H9 (cell line): ENCODE measurements around the gene ZNF469. TPM values are rescaled to one million over a fixed set of nuclear protein-coding genes. Genes with fewer than 3 reads are reported as not detected.

Source experiments
- DNase-seq: peaks from one replicate; pipeline ENCODE4 v3.0.0-alpha.2; 2017
- H2AFZ ChIP-seq: one replicate; pipeline ENCODE4 v1.6.1; 2013; ENCODE audit warnings: mild to moderate bottlenecking, low read length, control low read depth, moderate library complexity
- H2AK5ac ChIP-seq: 2 replicates; pipeline ENCODE4 v1.6.1; 2013; ENCODE audit warnings: low read length, control low read depth, mixed read lengths; ENCODE audit not compliant: insufficient read length
- H2BK120ac ChIP-seq: one replicate; pipeline ENCODE4 v1.6.1; 2013; ENCODE audit warnings: low read depth, mild to moderate bottlenecking, low read length, control low read depth, inconsistent platforms; ENCODE audit not compliant: poor library complexity, severe bottlenecking
- H2BK12ac ChIP-seq: 2 replicates; pipeline ENCODE4 v1.6.1; 2013; ENCODE audit warnings: low read length, control low read depth, mixed read lengths, low read depth; ENCODE audit not compliant: insufficient read length
- H2BK15ac ChIP-seq: 2 replicates; pipeline ENCODE4 v1.6.1; 2013; ENCODE audit warnings: low read depth, low read length, control low read depth
- H2BK20ac ChIP-seq: one replicate; pipeline ENCODE4 v1.6.1; 2013; ENCODE audit warnings: low read depth, mild to moderate bottlenecking, low read length, control low read depth, inconsistent platforms; ENCODE audit not compliant: poor library complexity, severe bottlenecking
- H2BK5ac ChIP-seq: 2 replicates; pipeline ENCODE4 v1.6.1; 2013; ENCODE audit warnings: low read length, control low read depth, mixed read lengths; ENCODE audit not compliant: insufficient read length
- H3K14ac ChIP-seq: 2 replicates; pipeline ENCODE4 v1.6.1; 2013; ENCODE audit warnings: low read length, control low read depth; ENCODE audit not compliant: insufficient read depth
- H3K18ac ChIP-seq: 2 replicates; pipeline ENCODE4 v1.6.1; 2013; ENCODE audit warnings: low read depth, mild to moderate bottlenecking, mixed read lengths, low read length, control low read depth; ENCODE audit not compliant: insufficient read length
- H3K23ac ChIP-seq: 2 replicates; pipeline ENCODE4 v1.6.1; 2013; ENCODE audit warnings: low read length, control low read depth, mixed read lengths, low read depth; ENCODE audit not compliant: insufficient read length
- H3K23me2 ChIP-seq: 2 replicates; pipeline ENCODE4 v1.6.1; 2013; ENCODE audit warnings: low read depth, mild to moderate bottlenecking, mixed read lengths, low read length, control low read depth; ENCODE audit not compliant: insufficient read length, poor library complexity, severe bottlenecking
- H3K27ac ChIP-seq: 2 replicates; pipeline ENCODE4 v1.5.1; 2013; ENCODE audit warnings: low read length, control low read depth, mixed read lengths, low read depth; ENCODE audit not compliant: insufficient read length
- H3K27me3 ChIP-seq: 2 replicates; pipeline ENCODE4 v1.6.1; 2013; ENCODE audit warnings: low read length, control low read depth, inconsistent platforms; ENCODE audit not compliant: insufficient read depth
- H3K4ac ChIP-seq: 2 replicates; pipeline ENCODE4 v1.6.1; 2013; ENCODE audit warnings: low read depth, mild to moderate bottlenecking, control low read depth, inconsistent platforms, low read length, moderate library complexity
- H3K4me1 ChIP-seq: 2 replicates; pipeline ENCODE4 v1.6.1; 2013; ENCODE audit warnings: low read length, control low read depth, inconsistent platforms; ENCODE audit not compliant: insufficient read depth
- H3K4me2 ChIP-seq: 2 replicates; pipeline ENCODE4 v1.6.1; 2013; ENCODE audit warnings: low read length, control low read depth, mixed read lengths; ENCODE audit not compliant: insufficient read length, insufficient read depth
- H3K56ac ChIP-seq: 2 replicates; pipeline ENCODE4 v1.6.1; 2013; ENCODE audit warnings: low read depth, mild to moderate bottlenecking, mixed read lengths, low read length, control low read depth; ENCODE audit not compliant: insufficient read length
- H3K79me1 ChIP-seq: 2 replicates; pipeline ENCODE4 v1.6.1; 2013; ENCODE audit warnings: low read depth, mild to moderate bottlenecking, moderate library complexity, low read length, control low read depth, inconsistent platforms; ENCODE audit not compliant: insufficient read depth, poor library complexity, severe bottlenecking
- H3K79me2 ChIP-seq: 2 replicates; pipeline ENCODE4 v1.6.1; 2013; ENCODE audit warnings: low read length, control low read depth, inconsistent platforms; ENCODE audit not compliant: insufficient read depth
- H3K9ac ChIP-seq: 2 replicates; pipeline ENCODE4 v1.6.1; 2013; ENCODE audit warnings: low read length, control low read depth, mixed read lengths; ENCODE audit not compliant: insufficient read length; ENCODE audit errors: extremely low read depth
- H3K9me3 ChIP-seq: one replicate; pipeline ENCODE4 v1.6.1; 2013; ENCODE audit warnings: low read depth, low read length, inconsistent platforms; ENCODE audit not compliant: control insufficient read depth
- H3T11ph ChIP-seq: one replicate; pipeline ENCODE4 v1.6.1; 2013; ENCODE audit warnings: mild to moderate bottlenecking, low read length, control low read depth, inconsistent platforms
- H4K20me1 ChIP-seq: one replicate; pipeline ENCODE4 v1.6.1; 2013; ENCODE audit not compliant: control insufficient read depth, insufficient read length, insufficient read depth
- H4K5ac ChIP-seq: 2 replicates; pipeline ENCODE4 v1.6.1; 2013; ENCODE audit warnings: low read depth, mild to moderate bottlenecking, mixed read lengths, low read length, control low read depth; ENCODE audit not compliant: insufficient read length
- H4K8ac ChIP-seq: replicated peaks from 2 replicates; pipeline ENCODE4 v1.6.1; 2013; ENCODE audit warnings: low read length, control low read depth, mixed read lengths, low read depth; ENCODE audit not compliant: insufficient read length
- H4K91ac ChIP-seq: 2 replicates; pipeline ENCODE4 v1.6.1; 2013; ENCODE audit warnings: low read depth, mild to moderate bottlenecking, moderate library complexity, mixed read lengths, low read length, control low read depth; ENCODE audit not compliant: insufficient read length
- H3K27ac Mint-ChIP-seq, 3 experiments: 2 replicates in 2 of 3; 3 replicates in 1 of 3; pipeline ENCODE4 v1.8.0; 2020 to 2021; ENCODE audit warnings: mixed read lengths in 3 of 3, mild to moderate bottlenecking in 1 of 3, moderate library complexity in 1 of 3
- H3K27me3 Mint-ChIP-seq: 2 replicates; pipeline ENCODE4 v1.8.0; 2021; ENCODE audit warnings: low read depth, mild to moderate bottlenecking, moderate library complexity, mixed read lengths
- H3K36me3 Mint-ChIP-seq, 3 experiments: 2 replicates in 2 of 3; 3 replicates in 1 of 3; pipeline ENCODE4 v1.8.0; 2020 to 2021; ENCODE audit warnings: low read depth in 3 of 3, mixed read lengths in 3 of 3; ENCODE audit not compliant: insufficient read depth in 1 of 3
- H3K4me1 Mint-ChIP-seq, 2 experiments: 2 replicates each; pipeline ENCODE4 v1.8.0; 2020; ENCODE audit warnings: mixed read lengths in 2 of 2
- H3K4me3 Mint-ChIP-seq, 2 experiments: 2 replicates in 1 of 2; 3 replicates in 1 of 2; pipeline ENCODE4 v1.8.0; 2020 to 2021; ENCODE audit warnings: mild to moderate bottlenecking in 2 of 2, mixed read lengths in 2 of 2, moderate library complexity in 1 of 2
- H3K9me3 Mint-ChIP-seq, 2 experiments: 2 replicates in 1 of 2; 3 replicates in 1 of 2; pipeline ENCODE4 v1.8.0; 2020; ENCODE audit warnings: mild to moderate bottlenecking in 2 of 2, mixed read lengths in 2 of 2, moderate library complexity in 1 of 2
- CTCF ChIP-seq: fragments of 200-600 bp; sonication (generic); conservative IDR thresholded peaks from 3 replicates; pipeline ENCODE4 v1.8.0; 2021; ENCODE audit warnings: antibody characterized with exemption, mild to moderate bottlenecking
- WGBS: extraction: QIAGEN DNeasy Blood & Tissue Kit; methylation state at CpG from one replicate; pipeline ENCODE4 v1.1.7; 2013; ENCODE audit warnings: missing lambda C conversion rate, low lambda C conversion rate, mixed read lengths; ENCODE audit not compliant: insufficient read length; ENCODE audit errors: extremely low coverage; 5-methylcytosine and 5-hydroxymethylcytosine counted together
- total RNA-seq: library from RNA; stranded (reverse); gene quantifications from 2 replicates; pipeline ENCODE4 v1.2.1, GENCODE V29; 2021

Gene ZNF469
- total RNA-seq, 1 experiment from 2014 or later, result 4.4 TPM

- Histone ChIP-seq H3K56ac (no peak overlapping the region), H3K23me2 (no peaks in the 10 kb centered on the region), H3K79me1 (no peaks in the 10 kb centered on the region), H3K9ac (no peak overlapping the region), H3K27ac (no peak overlapping the region), H3K4ac (no peak overlapping the region), H2BK15ac (no peak overlapping the region), H3K23ac (no peak overlapping the region), H3K18ac (no peak overlapping the region), H4K8ac (no peak overlapping the region), H3K14ac (no peak overlapping the region; the same call in 1 of the 2 replicates), H2BK12ac (no peak overlapping the region), H3K9me3 (no peaks in the 10 kb centered on the region), H2BK20ac (no peak overlapping the region), H2BK120ac (no peak overlapping the region), H4K91ac (no peak overlapping the region), H3K79me2 (no peaks in the 10 kb centered on the region), H2BK5ac (no peak overlapping the region), H3K27me3 (no peaks in the 10 kb centered on the region), H2AFZ (no peak overlapping the region), H4K5ac (no peak overlapping the region), H2AK5ac (no peak overlapping the region), H3K4me2 (no peak overlapping the region), H3T11ph (no peak overlapping the region), H4K20me1 (no peaks in the 10 kb centered on the region), H3K4me1 (no peaks in the 10 kb centered on the region)
- WGBS, result no CpG with 5 or more reads among the region's 5 CpGs
- Mint-ChIP-seq H3K4me1 (no peaks in the 10 kb centered on the region), H3K9me3 (no peaks in the 10 kb centered on the region), H3K27ac (no peak overlapping the region), H3K4me3 (no peak overlapping the region), H3K27me3 (no peaks in the 10 kb centered on the region; the same call in 1 of the 2 replicates), H3K36me3 (no peaks in the 10 kb centered on the region)
- no peak for TF ChIP-seq CTCF
- no peak for DNase-seq
Measured at GRCh38 chr16:88415381-88415705, 32.6 kb downstream of the ZNF469 start.
